A549 (cell line): ENCODE results near the gene ARIH2. TPM values are rescaled to one million over a fixed set of nuclear protein-coding genes. Genes with fewer than 3 reads are reported as not detected.

Experiments used
- ATAC-seq, 2 experiments: fragments of 200-7000 bp in 1 of 2; fragments of >200 bp in 1 of 2; cut with Nextera tagmentation in 1 of 2; cut with Tn5 transposase in 1 of 2; 3 replicates each; pipeline versions ENCODE4 v1.8.0 to v1.9.1; 2018 to 2020; ENCODE audit warnings: mild to moderate bottlenecking in 1 of 2, moderate library complexity in 1 of 2
- CTCF ChIA-PET: fragments of 300-600 bp; sonication (Branson Sonifier 250); formaldehyde crosslinking; extraction: SDS; loops from one replicate; lab custom pipeline; 2021; ENCODE audit warnings: antibody characterized with exemption, inconsistent platforms; lab: Yijun Ruan, JAX
- POLR2A ChIA-PET: fragments of 350-600 bp; formaldehyde crosslinking; extraction: SDS; loops from one replicate; lab custom pipeline; 2021; ENCODE audit warnings: antibody characterized with exemption, inconsistent platforms; lab: Yijun Ruan, JAX
- DNase-seq, 2 experiments: peaks; one replicate each; pipeline versions ENCODE4 v3.0.0 to v3.0.0-alpha.2; 2011 to 2016; ENCODE audit warnings: low read depth in 1 of 2, low spot score in 1 of 2
- FAIRE-seq: peaks from 2 replicates; lab custom pipeline; 2011; peaks lifted over from hg19 to GRCh38; lab: Jason Lieb, UNC
- H3K27ac ChIP-seq, 2 experiments: fragments of >200 bp; sonication (Bioruptor Twin); formaldehyde crosslinking; 3 replicates each; pipeline ENCODE4 v1.5.1; 2016 to 2017
- H3K4me1 ChIP-seq: fragments of >200 bp; sonication (Bioruptor Twin); formaldehyde crosslinking; 3 replicates; pipeline ENCODE4 v1.6.1; 2016
- H3K4me2 ChIP-seq: fragments of >200 bp; sonication (Bioruptor Twin); formaldehyde crosslinking; 3 replicates; pipeline ENCODE4 v1.6.1; 2016
- H3K4me3 ChIP-seq: fragments of >200 bp; sonication (Bioruptor Twin); formaldehyde crosslinking; 3 replicates; pipeline ENCODE4 v1.5.1; 2016
- H3K9me3 ChIP-seq: fragments of >200 bp; sonication (Bioruptor Twin); formaldehyde crosslinking; 3 replicates; pipeline ENCODE4 v1.6.1; 2016
- BHLHE40 ChIP-seq: IDR thresholded peaks from 2 replicates; pipeline ENCODE4 v1.6.1; 2012; ENCODE audit warnings: low read depth, low read length, inconsistent platforms
- CBX2 ChIP-seq: fragments of 200-600 bp; sonication (generic); IDR thresholded peaks from 2 replicates; pipeline ENCODE4 v1.6.1; 2016; ENCODE audit warnings: low read depth, mild to moderate bottlenecking, borderline replicate concordance
- CEBPB ChIP-seq, 2 experiments: fragments of >200 bp in 1 of 2; sonication (Bioruptor Twin) in 1 of 2; formaldehyde crosslinking in 1 of 2; IDR thresholded peaks; 2 replicates each; pipeline ENCODE4 v1.6.1; 2012 to 2016
- CHD2 ChIP-seq: fragments of 150-350 bp; IDR thresholded peaks from 2 replicates; pipeline ENCODE4 v1.6.1; 2014; ENCODE audit warnings: low read length; ENCODE audit not compliant: partially characterized antibody
- CHD4 ChIP-seq: fragments of 200-600 bp; sonication (generic); IDR thresholded peaks from 2 replicates; pipeline ENCODE4 v1.6.1; 2016; ENCODE audit warnings: antibody characterized with exemption, mild to moderate bottlenecking, borderline replicate concordance
- EHF ChIP-seq: fragments of 250-450 bp; sonication (Bioruptor Pico); IDR thresholded peaks from 2 replicates; pipeline ENCODE4 v1.5.0; 2020; ENCODE audit warnings: mild to moderate bottlenecking
- FOSB ChIP-seq: fragments of 250-450 bp; sonication (Bioruptor Pico); IDR thresholded peaks from 2 replicates; pipeline ENCODE4 v1.5.0; 2020; ENCODE audit warnings: mild to moderate bottlenecking, moderate library complexity
- FOSL2 ChIP-seq, 2 experiments: fragments of 450-650 bp in 1 of 2; fragments of >200 bp in 1 of 2; sonication (Bioruptor Twin) in 1 of 2; formaldehyde crosslinking; IDR thresholded peaks; 2 replicates each; pipeline versions ENCODE4 v1.5.0 to v1.6.1; 2016 to 2020; ENCODE audit warnings: mild to moderate bottlenecking in 1 of 2, moderate library complexity in 1 of 2
- GATA3 ChIP-seq: IDR thresholded peaks from 2 replicates; pipeline ENCODE4 v1.6.1; 2012; ENCODE audit warnings: borderline replicate concordance
- HOXA7 ChIP-seq: fragments of 250-450 bp; sonication (Bioruptor Pico); IDR thresholded peaks from 2 replicates; pipeline ENCODE4 v1.5.0; 2020; ENCODE audit warnings: mild to moderate bottlenecking, moderate library complexity
- HOXB13 ChIP-seq: fragments of 250-450 bp; sonication (Bioruptor Pico); IDR thresholded peaks from 2 replicates; pipeline ENCODE4 v1.5.0; 2020; ENCODE audit warnings: low read depth, mild to moderate bottlenecking, moderate library complexity
- HOXB5 ChIP-seq: fragments of 250-450 bp; sonication (Bioruptor Pico); IDR thresholded peaks from 2 replicates; pipeline ENCODE4 v1.5.0; 2020; ENCODE audit warnings: mild to moderate bottlenecking, moderate library complexity
- JUN ChIP-seq, 2 experiments: fragments of >200 bp; sonication (Bioruptor Twin); formaldehyde crosslinking; IDR thresholded peaks; 2 replicates in 1 of 2; 3 replicates in 1 of 2; pipeline ENCODE4 v1.6.1; 2016 to 2017
- MYC ChIP-seq: IDR thresholded peaks from 2 replicates; pipeline ENCODE4 v1.6.1; 2012; ENCODE audit warnings: mild to moderate bottlenecking, inconsistent platforms, low read length, improper control_type of control experiment, borderline replicate concordance
- NPAS2 ChIP-seq: fragments of 250-450 bp; sonication (Bioruptor Pico); IDR thresholded peaks from 2 replicates; pipeline ENCODE4 v1.8.0; 2022; ENCODE audit warnings: mild to moderate bottlenecking, moderate library complexity, borderline replicate concordance
- POLR2A ChIP-seq: IDR thresholded peaks from 2 replicates; pipeline ENCODE4 v1.6.1; 2012; ENCODE audit warnings: mild to moderate bottlenecking, low read length
- RARB ChIP-seq: fragments of 250-450 bp; sonication (Bioruptor Pico); IDR thresholded peaks from 2 replicates; pipeline ENCODE4 v1.8.0; 2021; ENCODE audit warnings: mild to moderate bottlenecking, moderate library complexity
- RFX5 ChIP-seq: fragments of 450-650 bp; IDR thresholded peaks from 2 replicates; pipeline ENCODE4 v1.7.1; 2014; ENCODE audit warnings: antibody characterized with exemption, mild to moderate bottlenecking, moderate library complexity
- RNF2 ChIP-seq: fragments of 200-600 bp; sonication (generic); IDR thresholded peaks from 2 replicates; pipeline ENCODE4 v1.6.1; 2016; ENCODE audit warnings: low read depth, mild to moderate bottlenecking, antibody characterized with exemption, moderate library complexity, borderline replicate concordance
- SMC3 ChIP-seq: fragments of >200 bp; sonication (Bioruptor Twin); formaldehyde crosslinking; IDR thresholded peaks from 3 replicates; pipeline ENCODE4 v1.6.1; 2018; ENCODE audit warnings: inconsistent platforms
- SREBF2 ChIP-seq: fragments of 450-650 bp; IDR thresholded peaks from 2 replicates; pipeline ENCODE4 v1.6.1; 2014; ENCODE audit warnings: mild to moderate bottlenecking, moderate library complexity
- TP53 ChIP-seq: fragments of 250-450 bp; sonication (Bioruptor Pico); IDR thresholded peaks from 2 replicates; pipeline ENCODE4 v1.5.0; 2021; ENCODE audit warnings: mild to moderate bottlenecking, moderate library complexity
- USF2 ChIP-seq: fragments of 450-650 bp; IDR thresholded peaks from 2 replicates; pipeline ENCODE4 v1.6.1; 2014; ENCODE audit warnings: antibody characterized with exemption
- WGBS: methylation state at CpG from one replicate; pipeline ENCODE4 v1.1.6; 2017; ENCODE audit errors: missing lambda C conversion rate; 5-methylcytosine and 5-hydroxymethylcytosine counted together
- polyA plus RNA-seq, 4 experiments: library from polyadenylated mRNA; depleted of rRNA in 3 of 4; stranded (reverse); fragments of >200 nt; fragmentation: RNase III in 1 of 4; extraction: RNeasy Plus Mini Kit Qiagen cat#74134 plus additional on column Dnase treatment in 1 of 4; gene quantifications; 2 replicates in 3 of 4; 3 replicates in 1 of 4; pipeline ENCODE4 v1.2.3, GENCODE V29; 2011 to 2017
- TF ChIP-seq, protein P1 (sequence below): fragments of 250-450 bp; sonication (Bioruptor Pico); IDR thresholded peaks from 2 replicates; pipeline ENCODE4 v1.5.0; 2020; ENCODE audit warnings: low read depth, mild to moderate bottlenecking, moderate library complexity
- TF ChIP-seq, protein P2 (sequence below): IDR thresholded peaks from 2 replicates; pipeline ENCODE4 v1.6.1; 2012; ENCODE audit warnings: low read depth, borderline replicate concordance
- TF ChIP-seq, protein P3 (sequence below): fragments of 150-350 bp; IDR thresholded peaks from 2 replicates; pipeline ENCODE4 v1.6.1; 2014; ENCODE audit warnings: low read depth, mild to moderate bottlenecking, low read length
- TF ChIP-seq, protein P4 (sequence below): fragments of 200-600 bp; sonication (generic); IDR thresholded peaks from 2 replicates; pipeline ENCODE4 v1.6.1; 2016; ENCODE audit warnings: antibody characterized with exemption, mild to moderate bottlenecking, moderate library complexity

Gene ARIH2
- polyA plus RNA-seq, 2 of the 4 experiments (the other 2 are of a cell fraction): 52.4 to 88.8 TPM

DNA sequence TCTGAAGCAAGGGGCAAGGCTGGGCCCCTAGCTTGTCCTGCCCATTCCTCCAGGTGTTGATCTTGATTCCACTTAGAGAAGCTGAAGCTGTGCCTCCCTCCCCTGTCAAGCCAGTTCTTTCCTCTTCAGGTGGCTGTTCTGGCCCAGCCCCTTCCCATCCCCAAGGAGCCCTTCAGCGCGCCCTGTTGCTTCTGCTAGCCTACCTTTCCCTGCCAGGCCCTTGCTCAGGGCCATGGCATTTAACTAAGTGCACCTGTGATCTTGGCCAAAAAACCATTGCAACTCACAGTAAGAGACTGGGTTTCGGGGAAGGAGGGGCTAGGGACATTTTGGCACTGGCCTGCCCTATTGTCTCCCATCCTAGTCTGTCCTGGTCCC lies 86.7 kb downstream of the ARIH2 start:
- ChIA-PET POLR2A (interaction anchor here (4.1 kb wide), 1 partner anchor 16 kb away, joined by 57 read pairs; the partner anchor contains the start of gene NDUFAF3), CTCF (interaction anchor here (1.7 to 30.1 kb wide), 2 partner anchors 9 to 14 kb away, joined by 5 to 385 read pairs; partner anchors contain the start of gene P4HTM)
- Histone ChIP-seq H3K4me3 (no peak overlapping the region), H3K4me2 (no peak overlapping the region), H3K27ac (no peak overlapping the region), H3K4me1 (peaks cover 21% of the 10 kb centered on the region; the same call in 2 of the 3 replicates), H3K9me3 (no peaks in the 10 kb centered on the region)
- FAIRE-seq (no peak), ATAC-seq (no peak), DNase-seq (no peak)
- WGBS: 96% methylated on average over 3 of the region's 3 CpGs
- no peak for TF ChIP-seq HOXB13 (CRISPR knock-in tag)
- no peak for TF ChIP-seq RARB (CRISPR knock-in tag)
- TF ChIP-seq USF2: no peak
- TF ChIP-seq GATA3: no peak
- no peak for TF ChIP-seq CBX2
- TF ChIP-seq, protein P1, sequence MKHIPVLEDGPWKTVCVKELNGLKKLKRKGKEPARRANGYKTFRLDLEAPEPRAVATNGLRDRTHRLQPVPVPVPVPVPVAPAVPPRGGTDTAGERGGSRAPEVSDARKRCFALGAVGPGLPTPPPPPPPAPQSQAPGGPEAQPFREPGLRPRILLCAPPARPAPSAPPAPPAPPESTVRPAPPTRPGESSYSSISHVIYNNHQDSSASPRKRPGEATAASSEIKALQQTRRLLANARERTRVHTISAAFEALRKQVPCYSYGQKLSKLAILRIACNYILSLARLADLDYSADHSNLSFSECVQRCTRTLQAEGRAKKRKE (CRISPR knock-in tag): no peak
- TF ChIP-seq BHLHE40: no peak
- TF ChIP-seq RNF2: no peak
- no peak for TF ChIP-seq EHF (CRISPR knock-in tag)
- no peak for TF ChIP-seq SREBF2
- TF ChIP-seq, protein P2, sequence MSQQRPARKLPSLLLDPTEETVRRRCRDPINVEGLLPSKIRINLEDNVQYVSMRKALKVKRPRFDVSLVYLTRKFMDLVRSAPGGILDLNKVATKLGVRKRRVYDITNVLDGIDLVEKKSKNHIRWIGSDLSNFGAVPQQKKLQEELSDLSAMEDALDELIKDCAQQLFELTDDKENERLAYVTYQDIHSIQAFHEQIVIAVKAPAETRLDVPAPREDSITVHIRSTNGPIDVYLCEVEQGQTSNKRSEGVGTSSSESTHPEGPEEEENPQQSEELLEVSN: no peak
- TF ChIP-seq MYC: no peak
- TF ChIP-seq HOXB5 (CRISPR knock-in tag): no peak
- no peak for TF ChIP-seq JUN (IDR thresholded peaks at IDR 0.05)

DNA sequence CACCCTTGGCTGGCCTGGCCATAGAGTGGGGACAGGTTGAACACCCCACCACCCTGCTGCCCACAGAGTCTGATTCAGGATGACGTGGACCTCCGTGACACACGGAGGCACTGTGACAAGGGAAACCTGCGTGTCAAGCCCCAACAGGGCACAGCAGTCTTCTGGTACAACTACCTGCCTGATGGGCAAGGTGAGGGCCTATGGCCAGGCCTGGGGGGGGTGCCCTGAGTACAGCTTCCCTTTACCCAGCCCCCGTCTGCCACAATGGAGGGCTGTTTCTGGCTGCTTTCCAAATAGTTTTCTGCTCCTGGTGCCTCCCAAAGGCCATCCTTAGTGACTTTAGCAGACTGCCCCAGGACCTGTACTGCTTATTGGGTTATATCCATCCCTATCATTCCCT lies 87.4 kb downstream of the ARIH2 start:
- peak overlapping the region; percentile 99 for H3K4me2 ChIP-seq
- peak overlapping the region; percentile 100; the same call in 2 of the 3 replicates for H3K4me3 ChIP-seq
- peak overlapping the region; percentile 98 to 100 for H3K27ac ChIP-seq
- WGBS: 98% methylated on average over 5 of the region's 5 CpGs
- CTCF ChIA-PET: interaction anchor here (1.0 to 30.1 kb wide), 3 partner anchors 13 to 76 kb away, joined by 3 to 385 read pairs (median 65); partner anchors contain the start of genes DALRD3, NDUFAF3 and P4HTM
- ATAC-seq: no peak
- POLR2A ChIA-PET: interaction anchor here (2.3 to 4.1 kb wide), 3 partner anchors 11 to 17 kb away, joined by 24 to 57 read pairs (median 26); partner anchors contain the start of genes DALRD3, NDUFAF3 and P4HTM
- H3K4me1 ChIP-seq: peaks cover 21% of the 10 kb centered on the region; the same call in 2 of the 3 replicates
- no peaks in the 10 kb centered on the region for H3K9me3 ChIP-seq
- TF ChIP-seq RFX5 (no peak), GATA3 (no peak), CEBPB (IDR thresholded peaks at IDR 0.05) (no peak), CHD4 (no peak), HOXA7 (no peak), FOSL2 (IDR thresholded peaks at IDR 0.05) (no peak), FOSL2 (CRISPR knock-in tag; IDR thresholded peaks at IDR 0.05) (no peak), CHD2 (no peak), POLR2A (no peak), FOSB (CRISPR knock-in tag) (no peak), NPAS2 (CRISPR knock-in tag) (no peak), SREBF2 (no peak), CBX2 (no peak), TP53 (no peak), SMC3 (no peak), MYC (no peak)
- TF ChIP-seq, protein P3, sequence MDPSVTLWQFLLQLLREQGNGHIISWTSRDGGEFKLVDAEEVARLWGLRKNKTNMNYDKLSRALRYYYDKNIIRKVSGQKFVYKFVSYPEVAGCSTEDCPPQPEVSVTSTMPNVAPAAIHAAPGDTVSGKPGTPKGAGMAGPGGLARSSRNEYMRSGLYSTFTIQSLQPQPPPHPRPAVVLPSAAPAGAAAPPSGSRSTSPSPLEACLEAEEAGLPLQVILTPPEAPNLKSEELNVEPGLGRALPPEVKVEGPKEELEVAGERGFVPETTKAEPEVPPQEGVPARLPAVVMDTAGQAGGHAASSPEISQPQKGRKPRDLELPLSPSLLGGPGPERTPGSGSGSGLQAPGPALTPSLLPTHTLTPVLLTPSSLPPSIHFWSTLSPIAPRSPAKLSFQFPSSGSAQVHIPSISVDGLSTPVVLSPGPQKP: no peak
- TF ChIP-seq, protein P4, sequence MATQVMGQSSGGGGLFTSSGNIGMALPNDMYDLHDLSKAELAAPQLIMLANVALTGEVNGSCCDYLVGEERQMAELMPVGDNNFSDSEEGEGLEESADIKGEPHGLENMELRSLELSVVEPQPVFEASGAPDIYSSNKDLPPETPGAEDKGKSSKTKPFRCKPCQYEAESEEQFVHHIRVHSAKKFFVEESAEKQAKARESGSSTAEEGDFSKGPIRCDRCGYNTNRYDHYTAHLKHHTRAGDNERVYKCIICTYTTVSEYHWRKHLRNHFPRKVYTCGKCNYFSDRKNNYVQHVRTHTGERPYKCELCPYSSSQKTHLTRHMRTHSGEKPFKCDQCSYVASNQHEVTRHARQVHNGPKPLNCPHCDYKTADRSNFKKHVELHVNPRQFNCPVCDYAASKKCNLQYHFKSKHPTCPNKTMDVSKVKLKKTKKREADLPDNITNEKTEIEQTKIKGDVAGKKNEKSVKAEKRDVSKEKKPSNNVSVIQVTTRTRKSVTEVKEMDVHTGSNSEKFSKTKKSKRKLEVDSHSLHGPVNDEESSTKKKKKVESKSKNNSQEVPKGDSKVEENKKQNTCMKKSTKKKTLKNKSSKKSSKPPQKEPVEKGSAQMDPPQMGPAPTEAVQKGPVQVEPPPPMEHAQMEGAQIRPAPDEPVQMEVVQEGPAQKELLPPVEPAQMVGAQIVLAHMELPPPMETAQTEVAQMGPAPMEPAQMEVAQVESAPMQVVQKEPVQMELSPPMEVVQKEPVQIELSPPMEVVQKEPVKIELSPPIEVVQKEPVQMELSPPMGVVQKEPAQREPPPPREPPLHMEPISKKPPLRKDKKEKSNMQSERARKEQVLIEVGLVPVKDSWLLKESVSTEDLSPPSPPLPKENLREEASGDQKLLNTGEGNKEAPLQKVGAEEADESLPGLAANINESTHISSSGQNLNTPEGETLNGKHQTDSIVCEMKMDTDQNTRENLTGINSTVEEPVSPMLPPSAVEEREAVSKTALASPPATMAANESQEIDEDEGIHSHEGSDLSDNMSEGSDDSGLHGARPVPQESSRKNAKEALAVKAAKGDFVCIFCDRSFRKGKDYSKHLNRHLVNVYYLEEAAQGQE: no peak
- FAIRE-seq: no peak
- no peak for DNase-seq
